HepG2 (cell line): ENCODE measurements around the gene SRSF1. TPM values are rescaled to one million over a fixed set of nuclear protein-coding genes. Genes with fewer than 3 reads are reported as not detected.

Experiments
- CHD2 ChIP-seq: IDR thresholded peaks from 2 replicates; pipeline ENCODE4 v1.6.1; 2011; ENCODE audit warnings: low read depth, low read length, improper control_type of control experiment
- MLXIP ChIP-seq: sonication (generic); formaldehyde crosslinking; IDR thresholded peaks from 2 replicates; pipeline ENCODE4 v1.9.0; 2021; ENCODE audit warnings: missing genetic modification reagents, borderline replicate concordance
- NFYB ChIP-seq: sonication (generic); formaldehyde crosslinking; IDR thresholded peaks from 2 replicates; pipeline ENCODE4 v1.4.0; 2020; ENCODE audit warnings: missing genetic modification reagents
- PBX2 ChIP-seq: IDR thresholded peaks from 2 replicates; pipeline ENCODE4 v1.6.1; 2016; ENCODE audit warnings: control low read depth
- PCBP1 ChIP-seq: fragments of 200-400 bp; formaldehyde crosslinking; IDR thresholded peaks from 2 replicates; pipeline ENCODE4 v1.6.1; 2017; ENCODE audit warnings: mild to moderate bottlenecking, low read depth, low read length, borderline replicate concordance
- STAT6 ChIP-seq: sonication (generic); formaldehyde crosslinking; IDR thresholded peaks from 2 replicates; pipeline ENCODE4 v1.4.0; 2020; ENCODE audit warnings: missing genetic modification reagents, mild to moderate bottlenecking, borderline replicate concordance
- TARDBP ChIP-seq: sonication (generic); formaldehyde crosslinking; IDR thresholded peaks from 2 replicates; pipeline ENCODE4 v1.8.0; 2022; ENCODE audit warnings: mild to moderate bottlenecking, missing genetic modification reagents
- THAP7 ChIP-seq: sonication (generic); formaldehyde crosslinking; IDR thresholded peaks from 2 replicates; pipeline ENCODE4 v1.8.1; 2023; ENCODE audit warnings: mild to moderate bottlenecking, missing genetic modification reagents
- ZBTB8A ChIP-seq: sonication (generic); formaldehyde crosslinking; IDR thresholded peaks from 2 replicates; pipeline ENCODE4 v1.4.0; 2020; ENCODE audit warnings: mild to moderate bottlenecking, low read depth, missing genetic modification reagents, borderline replicate concordance
- ZNF121 ChIP-seq: sonication (generic); formaldehyde crosslinking; IDR thresholded peaks from 2 replicates; pipeline ENCODE4 v1.5.0; 2020; ENCODE audit warnings: mild to moderate bottlenecking, missing genetic modification reagents
- ZNF205 ChIP-seq: IDR thresholded peaks from 2 replicates; pipeline ENCODE4 v1.6.1; 2018; ENCODE audit warnings: missing biosample characterization, missing genetic modification reagents
- ZNF234 ChIP-seq: sonication (generic); formaldehyde crosslinking; conservative IDR thresholded peaks from 2 replicates; pipeline ENCODE4 v1.5.1; 2020; ENCODE audit warnings: mild to moderate bottlenecking, missing genetic modification reagents
- ZNF263 ChIP-seq: sonication (generic); formaldehyde crosslinking; IDR thresholded peaks from 2 replicates; pipeline ENCODE4 v1.4.0; 2020; ENCODE audit warnings: missing genetic modification reagents
- ZNF264 ChIP-seq: sonication (generic); formaldehyde crosslinking; IDR thresholded peaks from 2 replicates; pipeline ENCODE4 v1.4.0; 2020; ENCODE audit warnings: missing genetic modification reagents
- ZNF34 ChIP-seq: sonication (generic); formaldehyde crosslinking; IDR thresholded peaks from 2 replicates; pipeline ENCODE4 v1.4.0; 2020; ENCODE audit warnings: mild to moderate bottlenecking, missing genetic modification reagents, borderline replicate concordance
- ZNF543 ChIP-seq: sonication (generic); formaldehyde crosslinking; IDR thresholded peaks from 2 replicates; pipeline ENCODE4 v1.4.0; 2020; ENCODE audit warnings: mild to moderate bottlenecking, missing genetic modification reagents
- ZNF549 ChIP-seq: sonication (generic); formaldehyde crosslinking; IDR thresholded peaks from 2 replicates; pipeline ENCODE4 v1.5.0; 2020; ENCODE audit warnings: missing genetic modification reagents
- ZNF564 ChIP-seq: sonication (generic); formaldehyde crosslinking; IDR thresholded peaks from 2 replicates; pipeline ENCODE4 v1.8.1; 2023; ENCODE audit warnings: mild to moderate bottlenecking, missing genetic modification reagents
- ZNF747 ChIP-seq: sonication (generic); formaldehyde crosslinking; IDR thresholded peaks from 2 replicates; pipeline ENCODE4 v1.8.1; 2023; ENCODE audit warnings: missing genetic modification reagents, mild to moderate bottlenecking, borderline replicate concordance
- ZNF780A ChIP-seq: sonication (generic); formaldehyde crosslinking; IDR thresholded peaks from 2 replicates; pipeline ENCODE4 v1.8.0; 2022; ENCODE audit warnings: mild to moderate bottlenecking, missing genetic modification reagents, moderate library complexity
- ZNF891 ChIP-seq: sonication (generic); formaldehyde crosslinking; IDR thresholded peaks from 2 replicates; pipeline ENCODE4 v1.5.0; 2020; ENCODE audit warnings: mild to moderate bottlenecking, missing genetic modification reagents
- ZSCAN5A ChIP-seq: sonication (generic); formaldehyde crosslinking; IDR thresholded peaks from 2 replicates; pipeline ENCODE4 v1.8.0; 2022; ENCODE audit warnings: mild to moderate bottlenecking, missing genetic modification reagents, borderline replicate concordance
- polyA plus RNA-seq, 8 experiments: library from polyadenylated mRNA; depleted of rRNA in 3 of 8; stranded (reverse) in 7 of 8; unstranded in 1 of 8; fragments of >200 nt; fragmentation: Illumina TruSeq in 4 of 8; extraction: Trizol in 4 of 8; gene quantifications; 2 replicates each; pipeline versions ENCODE4 v1.2.1 to v1.2.3, GENCODE V29; 2011 to 2016; ENCODE audit warnings: low read depth in 4 of 8, missing spikeins in 1 of 8, mixed read lengths in 1 of 8; ENCODE audit not compliant: insufficient read depth in 1 of 8
- total RNA-seq, 5 experiments: library from RNA; depleted of rRNA; stranded (reverse); fragments of >200 nt; fragmentation: Illumina TruSeq; extraction: Trizol; gene quantifications; 2 replicates each; pipeline ENCODE4 v1.2.3, GENCODE V29; 2016; ENCODE audit warnings: low read depth in 1 of 5

SRSF1 gene
- total and polyA plus RNA-seq, 2 of the 13 experiments (the other 11 are each of a cell fraction or from before 2014, with no cell fraction given), result 142 to 445 TPM

- no peak for TF ChIP-seq ZNF564
- TF ChIP-seq ZNF263 (CRISPR knock-in tag), result no peak
- TF ChIP-seq ZNF891 (CRISPR knock-in tag), result no peak
- no peak for TF ChIP-seq PBX2 (CRISPR knock-in tag)
- TF ChIP-seq ZSCAN5A (CRISPR knock-in tag), result 0 out of 2 replicates have a peak, but pooled peaks have one; percentile 28
- TF ChIP-seq THAP7 (CRISPR knock-in tag), result no peak
- no peak for TF ChIP-seq ZBTB8A (CRISPR knock-in tag)
- no peak for TF ChIP-seq CHD2
- TF ChIP-seq STAT6, result 0 out of 2 replicates have a peak, but pooled peaks have one; percentile 50
- no peak for TF ChIP-seq ZNF549
- TF ChIP-seq ZNF205 (CRISPR knock-in tag), result no peak
- no peak for TF ChIP-seq ZNF34 (CRISPR knock-in tag)
- TF ChIP-seq ZNF121 (CRISPR knock-in tag), result 0 out of 2 replicates have a peak, but pooled peaks have one; percentile 20
- no peak for TF ChIP-seq NFYB (CRISPR knock-in tag)
- no peak for TF ChIP-seq MLXIP (CRISPR knock-in tag)
- no peak for TF ChIP-seq PCBP1
- no peak for TF ChIP-seq ZNF543 (CRISPR knock-in tag)
- TF ChIP-seq ZNF264 (CRISPR knock-in tag), result no peak
- TF ChIP-seq ZNF747 (CRISPR knock-in tag), result no peak
- no peak for TF ChIP-seq ZNF780A (CRISPR knock-in tag)
- no peak for TF ChIP-seq ZNF234 (CRISPR knock-in tag)
- TF ChIP-seq TARDBP (CRISPR knock-in tag), result peak; percentile 36; the same call in 1 of the 2 replicates
Observed at GRCh38 chr17:58005031-58005727, 1.9 kb downstream of the SRSF1 start (continued).
